Fibroblast of the aortic adventitia (primary cell): Measurements from ENCODE around the gene SERPINE1. TPM values are rescaled to one million over a fixed set of nuclear protein-coding genes. Genes with fewer than 3 reads are reported as not detected.

Experiments used
- DNase-seq: peaks from one replicate; pipeline ENCODE4 v3.0.0-alpha.2; 2010; ENCODE audit warnings: low read depth
- H3K4me3 ChIP-seq: 2 replicates; pipeline ENCODE4 v1.5.1; 2011; ENCODE audit warnings: low read depth, mild to moderate bottlenecking, control low read depth, low read length, moderate library complexity
- total RNA-seq: library from RNA; depleted of rRNA; stranded (reverse); fragments of >200 nt; gene quantifications from 2 replicates; pipeline ENCODE4 v1.2.3, GENCODE V29; 2012; ENCODE audit warnings: low replicate concordance
- TF ChIP-seq, protein P1 (sequence below): IDR thresholded peaks from 2 replicates; pipeline ENCODE4 v1.5.1; 2011; ENCODE audit warnings: mild to moderate bottlenecking, low read length, control low read depth, inconsistent platforms; ENCODE audit not compliant: insufficient read depth

Gene SERPINE1
- total RNA-seq, 1 donor: 341 TPM

DNA sequence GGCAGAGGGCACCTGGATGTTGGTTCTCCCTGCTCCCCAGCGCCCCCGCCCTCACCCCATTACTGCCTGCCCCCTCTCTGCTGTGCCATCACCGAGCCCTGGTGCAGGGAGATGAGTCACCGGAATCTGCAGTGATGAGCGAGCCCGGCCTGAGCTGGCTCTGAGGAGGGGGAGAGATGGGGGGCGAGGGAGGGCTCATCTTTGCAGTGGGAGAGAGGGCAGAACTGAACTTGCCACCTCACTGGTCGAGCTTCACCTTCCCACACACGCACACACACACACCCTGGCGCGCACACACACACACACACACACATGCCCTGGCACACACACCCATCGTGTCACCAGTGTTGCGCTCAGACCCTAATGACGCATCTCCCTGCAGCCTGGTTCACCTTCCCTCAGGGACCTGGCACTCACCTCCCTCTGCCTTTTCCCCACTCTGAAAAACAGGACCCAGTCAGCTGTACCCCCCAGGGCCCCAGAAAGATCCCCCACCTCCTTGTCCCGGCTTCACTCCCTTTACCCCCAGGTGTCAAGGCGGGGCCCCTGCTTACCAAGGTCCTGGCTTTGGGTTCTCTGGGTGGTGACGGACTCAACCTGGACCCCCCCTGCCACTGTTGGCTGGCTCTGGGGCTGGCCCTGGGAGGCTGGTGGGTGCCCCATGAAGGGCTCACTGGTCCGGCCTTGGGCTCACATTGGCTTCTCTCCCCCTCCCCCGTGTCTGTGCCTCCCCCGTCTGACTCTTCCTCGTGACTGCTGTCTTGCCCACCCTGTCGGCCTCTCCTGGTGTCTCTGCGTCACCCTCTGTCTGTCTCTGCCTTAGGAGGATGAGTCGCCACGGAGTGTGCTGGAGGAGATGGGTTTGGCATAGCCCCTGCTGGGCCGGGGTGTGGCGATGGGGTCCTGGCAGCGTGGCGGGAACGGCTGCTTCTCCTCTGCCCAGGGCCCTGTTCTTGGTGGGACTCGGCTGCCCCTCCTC lies 33.1 kb downstream of the SERPINE1 start:
- DNase-seq: no peak
- H3K4me3 ChIP-seq: no peak overlapping the region
- TF ChIP-seq, protein P1, sequence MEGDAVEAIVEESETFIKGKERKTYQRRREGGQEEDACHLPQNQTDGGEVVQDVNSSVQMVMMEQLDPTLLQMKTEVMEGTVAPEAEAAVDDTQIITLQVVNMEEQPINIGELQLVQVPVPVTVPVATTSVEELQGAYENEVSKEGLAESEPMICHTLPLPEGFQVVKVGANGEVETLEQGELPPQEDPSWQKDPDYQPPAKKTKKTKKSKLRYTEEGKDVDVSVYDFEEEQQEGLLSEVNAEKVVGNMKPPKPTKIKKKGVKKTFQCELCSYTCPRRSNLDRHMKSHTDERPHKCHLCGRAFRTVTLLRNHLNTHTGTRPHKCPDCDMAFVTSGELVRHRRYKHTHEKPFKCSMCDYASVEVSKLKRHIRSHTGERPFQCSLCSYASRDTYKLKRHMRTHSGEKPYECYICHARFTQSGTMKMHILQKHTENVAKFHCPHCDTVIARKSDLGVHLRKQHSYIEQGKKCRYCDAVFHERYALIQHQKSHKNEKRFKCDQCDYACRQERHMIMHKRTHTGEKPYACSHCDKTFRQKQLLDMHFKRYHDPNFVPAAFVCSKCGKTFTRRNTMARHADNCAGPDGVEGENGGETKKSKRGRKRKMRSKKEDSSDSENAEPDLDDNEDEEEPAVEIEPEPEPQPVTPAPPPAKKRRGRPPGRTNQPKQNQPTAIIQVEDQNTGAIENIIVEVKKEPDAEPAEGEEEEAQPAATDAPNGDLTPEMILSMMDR: no peak

DNA sequence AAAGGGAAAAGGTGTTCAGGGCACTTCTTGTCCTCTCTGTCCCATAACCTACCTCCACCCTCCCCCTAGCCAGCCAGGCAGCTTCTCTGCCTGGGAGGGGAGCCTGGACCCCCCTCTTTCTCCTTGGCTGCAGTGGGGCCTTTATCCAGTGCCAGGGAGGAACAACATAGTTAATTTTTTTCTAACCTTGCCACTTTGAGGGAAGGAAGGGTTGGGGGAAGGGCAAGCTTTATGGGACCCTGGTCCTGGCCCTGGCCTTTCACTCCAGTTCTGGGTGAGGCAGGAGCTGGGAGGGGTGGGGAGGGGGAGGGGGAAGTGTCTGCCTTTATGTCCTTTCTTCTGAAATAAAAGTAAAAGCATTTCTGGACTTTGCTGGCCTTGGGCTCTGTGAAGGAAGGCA lies 34.0 kb downstream of the SERPINE1 start:
- H3K4me3 ChIP-seq: no peak overlapping the region
- TF ChIP-seq, protein P1: no peak
- no peak for DNase-seq

- no peak overlapping the region for H3K4me3 ChIP-seq
- DNase-seq: no peak
- TF ChIP-seq, protein P1: no peak
These were observed 35.0 kb downstream of the SERPINE1 start for GRCh38 chr7:101161692-101162471.

DNA sequence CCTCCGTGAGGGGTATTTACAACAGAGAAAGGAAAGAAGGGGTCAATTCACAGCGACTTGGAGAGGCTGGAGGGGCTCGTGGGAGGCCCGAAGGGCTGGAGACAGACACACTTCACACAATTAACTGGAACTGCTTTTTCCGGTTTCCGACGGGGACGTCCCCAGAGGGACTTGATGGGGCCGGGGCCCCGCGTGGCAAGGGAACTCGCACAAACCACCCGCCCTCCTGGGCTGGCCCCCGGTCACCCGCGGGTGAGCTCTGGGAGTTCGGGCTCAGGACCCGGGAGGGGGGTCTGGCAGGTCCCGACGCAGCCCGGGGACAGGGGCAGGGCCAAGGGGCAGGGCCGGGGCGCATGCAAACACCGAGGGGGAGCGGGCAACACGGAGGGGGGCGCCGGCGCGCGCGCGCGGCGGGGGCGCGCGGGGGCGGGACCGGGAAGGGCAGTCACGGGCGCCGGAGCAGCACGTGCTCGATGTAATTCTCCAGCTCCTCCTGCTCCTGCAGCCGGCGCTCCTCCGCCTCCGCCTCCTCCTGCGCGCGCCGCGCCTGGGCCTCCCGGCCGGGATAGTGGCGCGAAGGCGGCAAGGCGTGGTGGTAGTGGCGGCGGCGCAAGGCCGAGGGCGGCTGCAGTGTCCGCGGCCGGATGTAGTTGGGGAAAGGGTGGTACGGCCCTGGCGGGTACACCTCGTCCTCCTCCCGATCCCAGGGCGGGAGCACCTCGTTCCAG lies 35.8 kb downstream of the SERPINE1 start:
- TF ChIP-seq, protein P1: no peak
- H3K4me3 ChIP-seq: peak overlapping the region; percentile 13
- DNase-seq: no peak

DNA sequence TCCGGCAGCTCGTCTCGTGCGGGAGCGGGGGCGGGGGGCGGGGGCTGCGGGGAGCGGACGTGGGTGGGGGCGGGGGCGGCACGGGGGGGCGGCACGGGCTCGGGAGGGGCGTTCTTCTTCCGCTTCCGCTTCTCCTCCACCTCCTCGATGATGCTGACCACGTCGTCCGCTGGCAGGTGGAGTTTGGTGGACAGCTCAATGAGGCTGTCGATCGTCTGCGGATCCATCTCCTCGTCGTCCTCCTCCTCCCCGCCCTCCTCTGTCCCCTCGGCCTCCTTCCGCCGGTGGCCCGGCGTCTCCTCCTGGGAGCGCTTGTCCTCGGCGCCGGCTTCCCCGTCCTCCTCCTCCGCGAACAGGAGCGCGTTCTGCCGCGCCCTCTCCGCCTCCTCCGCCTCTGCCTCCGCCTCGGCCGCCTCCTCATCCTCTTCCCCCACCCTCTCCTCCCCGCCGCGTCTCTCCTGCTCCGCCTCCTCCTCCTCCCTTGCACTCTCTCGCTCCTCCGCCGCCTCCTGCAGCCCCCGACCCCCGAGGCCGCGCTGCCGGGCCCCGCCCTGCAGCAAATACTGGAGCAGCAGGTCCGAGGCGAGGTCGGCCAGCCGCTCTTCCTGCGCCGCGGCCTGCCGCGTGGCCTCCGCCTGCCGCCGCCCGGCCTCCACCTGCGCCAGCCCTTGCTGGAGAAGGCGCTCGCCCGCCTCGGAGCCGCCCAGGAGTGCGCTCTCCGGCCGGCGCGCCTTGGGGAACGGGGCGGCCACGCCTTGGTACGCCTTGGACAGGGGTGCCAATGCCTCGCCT lies 36.6 kb downstream of the SERPINE1 start:
- TF ChIP-seq, protein P1: no peak
- no peak for DNase-seq
- peak overlapping the region; percentile 49 for H3K4me3 ChIP-seq
